WTC11 (cell line): ENCODE data around the gene CHMP2B. TPM values are rescaled to one million over a fixed set of nuclear protein-coding genes. Genes with fewer than 3 reads are reported as not detected.

Experiments used
- microRNA-seq: library from miRNA; unstranded; fragments of <30 nt; microRNA quantifications from one replicate; pipeline ENCODE4 v1.2.0, GENCODE V29; 2022; ENCODE audit warnings: borderline number of aligned reads
- total RNA-seq: library from RNA; stranded (reverse); gene quantifications from 3 replicates; pipeline ENCODE4 v1.2.3, GENCODE V29; 2021

Gene CHMP2B
- total RNA-seq, 1 experiment from 2014 or later = 37.8 TPM

Small RNA genes within 50 kb of the gene (microRNA-seq; reads per million reads assigned to microRNA genes)
- gene MIR4795 = not detected

Other genes starting within 250 kb of the CHMP2B start
- gene VGLL3, start 236.2 kb upstream of the CHMP2B start, total RNA-seq = 6.1 to 10.4 TPM (median 6.9 TPM) in 3 replicates
- gene POU1F1, start 49.3 kb downstream of the CHMP2B start, total RNA-seq = not detected in 3 replicates